GM18867 (cell line): ENCODE data around the gene ZFPM1.
"Not testable (repeated sequence)": the region's sequence is repeated elsewhere in the genome, so short reads cannot be mapped to it uniquely, and the experiment has no call there.

Experiments used
- ATAC-seq: cut with Tn5 transposase; IDR thresholded peaks from one replicate; pipeline ENCODE4 v1.9.1; 2021; ENCODE audit warnings: mild to moderate bottlenecking, moderate library complexity; ENCODE audit not compliant: unreplicated experiment

Gene ZFPM1

GRCh38 chr16:88464447-88465318, 11.6 kb downstream of the ZFPM1 start:
- no peak for ATAC-seq

GRCh38 chr16:88465387-88465983, 12.4 kb downstream of the ZFPM1 start:
- ATAC-seq: no peak

DNA sequence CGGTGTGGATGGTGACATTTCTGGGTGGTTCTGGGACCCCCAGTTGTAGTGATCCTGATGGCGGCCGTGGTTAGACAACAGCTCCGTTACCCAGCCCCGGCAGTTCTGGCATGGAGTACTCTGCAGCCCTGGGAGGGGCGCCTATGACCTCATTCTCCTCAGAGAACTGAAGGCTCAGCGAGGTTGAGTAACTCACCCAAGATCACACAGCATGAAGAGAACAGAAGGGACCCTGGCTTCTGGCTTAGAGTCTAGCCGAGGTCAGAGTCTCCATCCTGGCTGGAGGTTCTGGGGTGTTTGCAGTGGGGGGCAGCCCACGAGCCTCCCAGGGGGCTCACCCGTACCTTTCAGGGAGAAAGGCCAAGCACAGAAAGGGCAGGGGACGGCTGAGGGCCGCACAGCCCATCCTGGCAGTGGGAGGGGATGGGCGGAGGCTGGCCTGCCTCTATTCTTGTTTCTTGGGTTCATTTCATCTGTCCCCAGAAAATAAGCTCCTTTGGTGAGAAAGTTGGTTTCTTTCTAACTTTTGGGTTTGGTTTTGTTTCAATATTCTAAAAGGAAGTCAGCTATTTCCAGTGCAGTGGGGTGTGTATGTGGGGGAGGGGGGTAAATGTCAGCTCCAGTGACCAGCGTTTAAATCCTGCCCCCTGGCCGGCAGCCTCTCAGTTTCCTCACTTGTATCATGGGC, 13.2 kb downstream of the ZFPM1 start:
- no peak for ATAC-seq

DNA sequence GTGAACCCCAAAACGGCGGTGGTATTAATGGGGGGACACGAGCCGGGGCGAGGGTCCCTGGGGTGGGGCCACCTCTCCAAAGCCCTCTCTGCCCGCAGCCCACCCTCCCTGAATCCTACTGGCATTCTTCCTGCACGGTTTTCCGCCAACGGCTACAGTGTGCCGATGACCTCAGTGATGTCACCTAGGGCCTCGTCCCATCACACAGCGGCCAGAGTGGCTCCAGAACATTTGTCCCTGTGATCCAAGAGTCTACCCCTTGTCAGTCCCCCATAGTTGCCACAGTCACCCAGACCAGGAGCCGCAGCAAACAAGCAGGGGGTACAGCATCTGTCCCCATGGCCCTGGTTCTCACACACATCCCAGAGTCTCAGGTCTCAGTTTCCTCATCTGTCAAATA, 13.9 kb downstream of the ZFPM1 start:
- ATAC-seq: no peak

DNA sequence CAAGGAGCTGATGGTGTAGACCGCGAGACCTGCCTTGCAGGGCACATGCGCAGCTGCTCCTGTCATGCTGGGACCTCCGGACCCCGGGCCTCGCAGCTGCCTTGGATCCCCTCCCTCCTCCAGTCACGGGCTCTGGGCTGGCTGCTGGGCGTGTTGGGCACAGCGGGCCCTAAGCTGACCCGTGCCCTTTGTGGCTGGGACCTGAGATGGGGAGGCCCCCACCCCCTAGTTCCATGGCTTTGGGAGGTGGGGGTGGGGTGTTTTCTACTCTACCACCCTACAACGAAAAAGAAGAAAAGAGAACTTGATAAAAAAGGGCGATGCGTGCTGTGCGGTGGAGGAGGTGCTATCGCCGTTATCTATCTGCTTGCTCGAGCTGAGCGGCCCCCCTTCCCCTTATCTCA, 14.5 kb downstream of the ZFPM1 start:
- ATAC-seq: no peak

- no peak for ATAC-seq
Measured at GRCh38 chr16:88468275-88469129, 15.4 kb downstream of the ZFPM1 start.

GRCh38 chr16:88469615-88470395, 16.7 kb downstream of the ZFPM1 start:
- no peak for ATAC-seq

- not testable (repeated sequence) for ATAC-seq
Measured at GRCh38 chr16:88470396-88470680, 17.3 kb downstream of the ZFPM1 start.

GRCh38 chr16:88470696-88471095, 17.6 kb downstream of the ZFPM1 start:
- ATAC-seq: not testable (repeated sequence)

DNA sequence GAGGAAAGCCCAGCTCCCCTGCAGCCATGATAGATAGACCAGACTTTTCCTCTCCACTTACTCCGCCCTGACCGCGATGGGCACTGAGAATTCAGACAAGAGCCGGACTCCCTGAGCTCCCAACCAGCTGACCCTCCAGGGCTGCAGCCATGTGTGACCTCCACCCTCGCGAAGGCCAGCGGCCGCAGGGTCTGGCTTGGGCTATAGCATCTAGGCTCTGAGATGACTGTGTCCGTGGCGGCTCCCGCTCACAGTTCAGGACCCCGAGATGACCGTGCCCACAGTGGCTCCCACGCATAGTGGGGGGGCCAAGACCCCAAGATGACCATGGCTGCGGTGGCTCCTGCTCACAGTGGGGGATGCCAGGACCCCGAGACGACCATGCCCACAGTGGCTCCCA, 18.0 kb downstream of the ZFPM1 start:
- no peak for ATAC-seq

DNA sequence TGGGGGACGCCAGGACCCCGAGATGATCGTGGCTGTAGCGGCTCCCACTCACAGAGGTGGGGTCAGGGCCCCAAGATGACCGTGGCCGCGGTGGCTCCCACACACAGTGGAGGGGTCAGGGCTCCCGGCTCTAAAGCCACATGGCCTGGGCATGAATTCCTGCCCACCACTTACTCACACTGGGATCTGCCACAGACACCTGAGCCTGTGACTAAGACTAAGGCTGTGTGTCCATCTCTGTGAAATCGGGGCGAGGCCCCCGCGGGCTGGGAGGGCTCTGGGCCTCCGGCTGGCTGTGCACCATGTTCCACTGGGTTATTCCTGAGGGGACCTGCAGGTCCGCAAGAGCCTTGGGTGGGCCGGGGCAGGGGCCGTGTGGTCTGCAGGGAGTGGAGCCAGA, 18.5 kb downstream of the ZFPM1 start:
- ATAC-seq: no peak

DNA sequence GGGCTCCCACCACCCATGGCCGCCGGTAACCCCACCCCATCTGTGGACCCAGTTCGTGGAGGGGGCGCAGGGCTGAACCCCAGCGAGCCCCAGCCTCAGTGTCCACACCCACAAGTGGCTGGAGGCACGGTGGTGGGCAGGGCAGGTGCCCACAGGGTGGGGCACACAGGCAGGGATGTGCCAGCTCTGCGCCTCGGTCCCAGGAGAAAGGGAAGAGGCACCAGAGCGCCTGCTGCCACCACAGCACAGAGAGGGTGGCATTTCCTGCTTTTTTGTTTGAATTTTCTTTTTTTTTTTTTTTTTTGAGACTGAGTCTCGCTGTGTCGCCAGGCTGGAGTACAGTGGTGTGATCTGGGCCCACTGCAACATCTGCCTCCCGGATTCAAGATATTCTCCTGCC, 19.0 kb downstream of the ZFPM1 start:
- no peak for ATAC-seq

GRCh38 chr16:88472637-88473205, 19.6 kb downstream of the ZFPM1 start:
- no peak for ATAC-seq

DNA sequence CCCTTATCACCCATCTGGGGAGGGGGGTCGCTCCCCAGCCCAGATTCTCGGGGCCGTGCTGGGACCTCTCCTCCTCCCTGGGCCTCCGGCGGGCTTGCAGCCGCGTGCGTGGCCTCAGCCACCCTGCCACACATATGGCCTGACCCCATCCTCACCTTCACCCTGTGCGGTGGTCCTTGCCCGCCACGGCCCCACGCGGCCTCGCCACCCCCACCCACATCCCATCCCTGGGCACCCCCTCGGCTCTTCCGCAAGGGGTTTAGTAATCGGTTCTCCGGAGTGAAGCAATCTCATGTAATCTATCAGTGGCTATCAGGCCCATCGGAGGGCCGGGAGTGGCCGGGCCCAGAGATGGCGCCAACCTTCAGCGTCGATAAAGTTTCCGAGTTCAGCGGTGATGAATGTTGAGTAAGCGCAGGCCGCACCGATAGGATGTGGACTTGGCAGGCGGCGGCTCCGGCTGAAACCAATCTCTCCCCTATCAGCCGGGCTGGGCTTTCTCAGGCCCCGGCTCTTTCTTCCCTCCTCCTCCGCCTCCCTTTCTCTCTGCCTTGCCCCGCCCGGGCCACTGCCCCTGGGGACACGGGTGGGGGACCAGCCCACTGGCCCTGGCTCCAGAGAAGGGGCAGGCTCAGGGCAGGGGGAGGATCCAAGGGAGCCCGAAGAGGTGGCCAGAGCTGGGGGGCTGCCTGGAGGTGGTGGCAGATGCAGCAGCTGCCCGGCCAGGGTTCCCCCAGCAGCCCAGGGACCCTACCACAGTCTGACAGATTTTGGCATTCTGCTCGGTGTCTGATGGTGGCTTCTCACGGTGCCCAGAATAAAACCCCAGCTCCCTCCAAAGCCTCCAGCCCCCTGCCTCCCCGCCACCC, 20.8 kb downstream of the ZFPM1 start:
- no peak for ATAC-seq

- no peak for ATAC-seq
Measured at GRCh38 chr16:88475037-88475436, 22.0 kb downstream of the ZFPM1 start.

- ATAC-seq: no peak
Measured at GRCh38 chr16:88476203-88476602, 23.1 kb downstream of the ZFPM1 start.

DNA sequence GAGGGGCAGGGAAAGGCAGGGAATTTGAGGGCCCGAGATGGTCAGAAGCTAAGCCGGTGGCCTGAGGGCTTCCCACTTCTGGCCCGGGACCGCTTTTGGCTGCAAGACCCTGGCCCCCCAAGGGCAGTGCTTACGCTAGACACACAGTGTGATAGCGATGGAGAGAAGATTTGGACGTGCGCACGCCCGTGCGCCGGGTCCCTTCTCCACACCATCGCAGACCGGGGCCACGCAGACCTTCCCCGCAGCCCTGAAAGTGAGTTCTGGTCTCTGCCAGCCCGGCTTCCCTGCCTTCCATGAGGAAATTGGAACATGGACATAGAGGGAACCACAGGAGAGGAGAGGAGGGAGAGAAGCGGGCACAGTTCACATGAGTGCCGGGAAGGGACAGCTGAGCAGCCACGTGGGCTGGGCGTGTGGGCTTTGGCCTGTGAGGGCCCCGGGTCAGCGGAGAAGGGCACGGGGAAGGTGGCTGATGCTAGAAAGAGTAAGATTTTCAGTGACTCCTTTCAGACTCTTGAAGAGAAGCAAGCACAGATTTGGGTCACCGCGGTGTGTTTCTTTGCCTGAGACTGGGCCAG, 23.8 kb downstream of the ZFPM1 start:
- no peak for ATAC-seq

DNA sequence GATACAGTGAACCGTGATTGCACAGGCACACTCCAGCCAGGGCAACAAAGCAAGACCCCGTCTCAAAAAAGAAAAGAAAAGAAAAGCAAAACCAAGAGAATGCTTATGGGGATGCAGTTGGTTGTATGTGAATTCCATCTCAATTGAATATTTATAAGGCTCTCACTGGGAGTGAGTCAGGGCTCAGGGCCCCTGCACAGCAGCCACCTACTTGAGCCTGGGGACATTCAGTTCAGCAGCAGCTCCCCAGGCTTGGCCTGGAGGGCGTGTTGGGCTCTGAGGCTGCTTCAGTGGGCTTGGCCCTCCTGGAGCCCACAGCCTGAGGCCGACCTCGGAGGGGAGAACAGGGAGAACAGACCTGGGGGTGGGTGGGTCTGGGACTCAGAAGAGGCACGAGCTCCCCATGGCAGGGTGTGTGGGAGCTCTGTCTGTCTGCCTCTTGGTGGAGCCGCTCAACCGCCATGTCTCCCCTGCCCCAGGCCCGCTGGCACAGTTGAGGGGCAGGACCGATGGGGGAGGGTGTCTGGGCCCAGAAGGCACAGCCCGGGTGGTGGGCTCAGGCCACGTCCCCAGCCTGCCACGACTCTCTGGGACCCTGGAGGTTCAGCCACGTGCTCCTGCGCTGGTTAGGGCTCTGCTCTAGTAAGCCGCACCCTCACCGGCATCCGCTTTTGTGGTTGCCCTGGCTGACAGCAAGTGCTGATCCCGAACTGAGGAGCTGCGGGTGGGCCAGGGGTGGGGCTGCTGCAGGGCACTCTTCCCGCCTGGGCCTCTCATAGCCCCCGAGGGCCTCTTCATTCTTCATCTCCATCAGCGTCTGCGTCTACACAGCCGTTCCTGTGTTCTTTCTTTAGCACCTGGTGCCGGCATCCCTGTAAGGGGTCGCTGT, 24.8 kb downstream of the ZFPM1 start:
- no peak for ATAC-seq
